Fibroblast of villous mesenchyme (primary cell): ENCODE results near the gene TWF2. TPM values are rescaled to one million over a fixed set of nuclear protein-coding genes. Genes with fewer than 3 reads are reported as not detected.

Experiments used
- DNase-seq: peaks from one replicate; pipeline ENCODE4 v3.0.0-alpha.2; 2010; ENCODE audit warnings: low read depth
- H3K4me3 ChIP-seq: 2 replicates; pipeline ENCODE4 v1.5.1; 2011; ENCODE audit warnings: low read depth, mild to moderate bottlenecking, low read length
- total RNA-seq: library from RNA; depleted of rRNA; stranded (reverse); fragments of >200 nt; gene quantifications from 2 replicates; pipeline ENCODE4 v1.2.3, GENCODE V29; 2012
- TF ChIP-seq, protein P1 (sequence below): IDR thresholded peaks from 2 replicates; pipeline ENCODE4 v1.5.1; 2012; ENCODE audit warnings: low read depth, mild to moderate bottlenecking, low read length; ENCODE audit not compliant: insufficient read depth

TWF2 gene
- total RNA-seq, 1 donor = 75.6 TPM

DNA sequence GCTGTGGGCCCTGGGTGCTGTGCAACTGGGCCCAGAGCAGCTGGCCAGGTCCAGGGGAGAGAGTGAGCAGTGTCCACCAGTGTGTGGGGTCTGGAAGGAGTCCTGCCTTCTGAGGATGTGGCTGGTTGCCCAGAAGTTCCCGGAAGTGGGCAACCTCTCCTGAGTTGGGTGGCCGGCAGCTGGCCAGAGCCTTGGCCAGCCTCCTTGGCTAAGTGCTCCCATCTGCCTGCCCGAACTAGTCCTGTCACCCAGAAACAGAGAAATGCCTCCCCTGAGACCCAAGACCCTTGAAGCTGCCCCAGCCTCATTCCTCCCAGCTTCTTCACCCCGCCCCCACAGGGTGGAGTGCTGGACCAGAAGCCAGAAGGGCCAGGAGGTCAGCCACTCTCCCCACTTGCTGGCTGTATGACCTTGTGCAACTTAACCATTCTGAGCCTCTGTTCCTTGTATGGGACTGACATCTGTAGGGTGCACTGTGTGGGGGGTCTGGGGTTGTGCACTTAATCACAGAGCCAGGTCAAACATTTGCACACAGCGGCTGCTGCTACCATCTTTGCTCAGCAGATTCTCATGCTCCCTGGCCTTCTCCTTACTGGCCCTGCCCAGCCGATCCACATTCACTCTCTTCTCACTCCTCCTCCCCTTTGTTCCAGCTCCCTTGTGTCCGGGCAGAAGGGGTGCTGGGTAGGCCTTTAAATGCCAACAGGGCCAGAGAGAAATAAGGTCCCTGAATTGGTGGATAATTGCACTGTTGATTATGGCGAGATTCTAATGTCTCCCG is 48.5 kb downstream of the TWF2 start:
- peak; percentile 78 for DNase-seq
- TF ChIP-seq, protein P1, sequence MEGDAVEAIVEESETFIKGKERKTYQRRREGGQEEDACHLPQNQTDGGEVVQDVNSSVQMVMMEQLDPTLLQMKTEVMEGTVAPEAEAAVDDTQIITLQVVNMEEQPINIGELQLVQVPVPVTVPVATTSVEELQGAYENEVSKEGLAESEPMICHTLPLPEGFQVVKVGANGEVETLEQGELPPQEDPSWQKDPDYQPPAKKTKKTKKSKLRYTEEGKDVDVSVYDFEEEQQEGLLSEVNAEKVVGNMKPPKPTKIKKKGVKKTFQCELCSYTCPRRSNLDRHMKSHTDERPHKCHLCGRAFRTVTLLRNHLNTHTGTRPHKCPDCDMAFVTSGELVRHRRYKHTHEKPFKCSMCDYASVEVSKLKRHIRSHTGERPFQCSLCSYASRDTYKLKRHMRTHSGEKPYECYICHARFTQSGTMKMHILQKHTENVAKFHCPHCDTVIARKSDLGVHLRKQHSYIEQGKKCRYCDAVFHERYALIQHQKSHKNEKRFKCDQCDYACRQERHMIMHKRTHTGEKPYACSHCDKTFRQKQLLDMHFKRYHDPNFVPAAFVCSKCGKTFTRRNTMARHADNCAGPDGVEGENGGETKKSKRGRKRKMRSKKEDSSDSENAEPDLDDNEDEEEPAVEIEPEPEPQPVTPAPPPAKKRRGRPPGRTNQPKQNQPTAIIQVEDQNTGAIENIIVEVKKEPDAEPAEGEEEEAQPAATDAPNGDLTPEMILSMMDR = no peak
- H3K4me3 ChIP-seq = no peak overlapping the region

DNA sequence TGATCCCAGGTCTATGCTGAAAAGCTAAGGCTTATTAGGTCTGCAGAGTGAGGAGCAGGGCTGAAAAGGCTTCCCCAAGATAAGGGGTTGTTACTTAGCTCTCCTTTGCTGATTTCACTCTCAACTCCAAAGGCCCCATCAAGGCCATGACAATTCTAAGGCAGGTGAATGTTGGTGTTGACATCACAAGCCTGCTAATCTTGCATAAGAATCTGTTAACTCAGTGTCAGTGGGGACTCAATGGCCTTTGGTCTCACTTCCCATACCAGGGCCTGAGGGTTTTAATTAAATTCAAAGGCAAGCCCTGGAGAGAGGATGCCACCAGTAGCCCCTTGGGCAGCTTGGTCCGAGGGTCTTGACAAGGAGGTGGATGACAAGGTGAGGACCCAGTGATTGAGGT is 50.4 kb downstream of the TWF2 start:
- no peak for DNase-seq
- H3K4me3 ChIP-seq = no peak overlapping the region
- TF ChIP-seq, protein P1 = no peak

DNA sequence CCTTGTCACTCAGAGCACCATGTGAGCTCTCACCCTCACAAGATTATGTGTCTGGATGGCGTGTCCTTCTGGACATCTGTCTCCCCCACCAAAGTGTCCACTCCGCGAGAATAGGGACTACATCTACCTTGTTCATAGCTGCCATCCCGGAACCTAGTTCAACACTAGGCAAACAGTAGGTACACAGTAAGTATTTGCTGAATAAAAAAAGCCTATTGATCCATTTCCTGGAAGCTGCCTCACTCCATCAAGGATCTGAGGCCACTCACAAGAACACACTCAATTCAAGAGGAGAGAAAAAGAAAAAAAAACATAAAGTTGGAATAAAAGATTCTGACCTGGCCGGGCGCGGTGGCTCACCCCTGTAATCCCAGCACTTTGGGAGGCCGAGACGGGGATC is 52.2 kb downstream of the TWF2 start:
- DNase-seq = no peak
- H3K4me3 ChIP-seq = no peak overlapping the region
- TF ChIP-seq, protein P1 = no peak

DNA sequence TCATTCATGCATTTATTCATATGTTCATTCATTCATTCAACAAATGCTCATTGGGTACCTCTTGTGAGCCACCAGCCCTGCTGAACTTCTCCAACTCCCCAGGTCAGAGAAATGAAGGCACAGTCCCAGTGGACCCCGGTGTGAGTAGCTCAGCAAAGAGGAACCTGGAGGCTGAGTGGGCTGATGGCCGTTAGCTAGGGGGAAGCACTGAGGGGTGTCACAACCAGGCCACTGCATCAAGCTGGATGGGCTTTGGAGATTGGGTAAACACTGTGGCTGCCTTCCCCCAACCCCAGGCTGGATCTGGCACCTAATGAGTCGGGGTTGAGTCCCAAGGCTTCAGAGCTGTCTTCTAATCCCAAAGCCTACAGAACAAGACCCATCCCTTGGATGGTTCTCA is 53.1 kb downstream of the TWF2 start:
- TF ChIP-seq, protein P1 = no peak
- no peak for DNase-seq
- H3K4me3 ChIP-seq = no peak overlapping the region

DNA sequence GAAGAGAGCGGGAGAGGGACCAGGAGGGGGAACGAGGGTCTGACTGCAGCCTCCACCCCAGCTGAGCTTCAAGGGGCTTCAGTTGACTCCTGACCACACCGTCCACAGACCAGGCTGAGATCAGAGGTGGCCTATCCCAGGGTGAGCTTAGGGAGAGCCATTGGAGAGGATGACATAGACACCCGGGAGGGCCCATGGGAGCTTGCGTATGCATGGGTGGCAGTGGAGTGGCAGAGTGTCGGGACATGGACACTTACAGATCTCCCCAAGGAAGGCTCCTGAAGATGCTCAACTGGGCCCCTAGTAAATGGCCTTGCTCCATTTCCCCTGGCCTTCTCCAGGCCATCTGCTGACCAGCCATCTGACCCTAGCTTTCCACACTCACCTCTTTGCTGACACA is 53.6 kb downstream of the TWF2 start:
- TF ChIP-seq, protein P1 = no peak
- H3K4me3 ChIP-seq = no peak overlapping the region
- no peak for DNase-seq

DNA sequence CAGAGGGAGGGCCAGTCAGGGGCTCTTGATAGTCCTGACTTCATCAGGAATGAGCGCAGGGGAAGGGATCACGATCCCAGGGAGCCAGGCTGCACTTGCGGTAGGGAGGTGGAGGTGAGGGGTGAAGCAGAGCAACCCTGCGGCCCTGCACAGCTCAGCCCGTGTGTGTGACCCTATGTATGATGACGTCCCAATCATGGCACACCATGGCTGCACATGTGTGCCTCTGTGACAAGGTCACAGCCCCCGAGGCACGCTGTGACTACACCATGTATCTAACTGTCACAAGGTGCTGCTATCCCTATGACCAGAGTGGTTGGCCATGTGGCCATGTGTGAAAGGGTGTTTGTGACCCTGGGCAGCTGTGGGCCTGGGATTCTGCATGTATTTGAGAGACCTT is 54.3 kb downstream of the TWF2 start:
- no peak overlapping the region for H3K4me3 ChIP-seq
- DNase-seq = no peak
- TF ChIP-seq, protein P1 = no peak
